Measurements from ENCODE around the gene RBM22.

RBM22 gene

DNA sequence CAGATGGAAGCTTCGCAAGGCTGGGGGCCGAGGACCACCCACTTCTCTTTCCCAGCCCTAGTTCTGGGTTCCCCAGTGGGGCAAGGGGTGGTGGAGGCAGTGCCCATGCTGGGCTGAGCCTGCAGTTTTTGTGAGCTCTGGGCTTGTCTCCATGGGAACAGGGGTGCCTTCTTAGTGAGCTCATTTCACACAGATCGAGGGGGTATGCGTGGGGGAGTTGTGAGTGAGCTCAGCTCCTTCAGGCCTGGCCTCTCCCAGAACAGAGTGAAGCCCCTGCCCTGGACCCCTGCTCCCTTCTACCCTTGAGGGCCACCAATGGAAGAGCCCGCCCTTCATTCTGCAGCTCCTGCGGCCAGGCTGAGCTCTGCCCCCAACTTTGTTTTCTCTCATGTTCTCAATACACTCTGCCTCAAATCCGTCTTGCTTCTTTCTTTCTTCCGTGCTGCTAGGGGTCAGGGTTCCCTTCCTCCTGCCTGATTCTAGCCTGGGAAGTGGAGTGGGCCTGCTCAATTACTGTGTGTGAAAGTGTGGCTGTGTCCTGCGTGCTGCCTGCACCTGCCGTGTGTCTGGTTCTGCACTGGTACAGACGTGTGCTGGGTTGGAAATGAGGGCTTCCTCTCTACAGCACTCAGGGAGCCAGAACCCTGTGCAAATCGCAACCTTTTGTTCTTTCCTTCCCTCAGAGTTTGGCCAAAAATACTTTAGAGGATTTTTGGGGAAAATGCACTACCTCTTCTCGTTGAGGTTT, 48.8 kb downstream of the RBM22 start:
- no peak for DNase-seq (ENCODE audit: low spot score)

DNA sequence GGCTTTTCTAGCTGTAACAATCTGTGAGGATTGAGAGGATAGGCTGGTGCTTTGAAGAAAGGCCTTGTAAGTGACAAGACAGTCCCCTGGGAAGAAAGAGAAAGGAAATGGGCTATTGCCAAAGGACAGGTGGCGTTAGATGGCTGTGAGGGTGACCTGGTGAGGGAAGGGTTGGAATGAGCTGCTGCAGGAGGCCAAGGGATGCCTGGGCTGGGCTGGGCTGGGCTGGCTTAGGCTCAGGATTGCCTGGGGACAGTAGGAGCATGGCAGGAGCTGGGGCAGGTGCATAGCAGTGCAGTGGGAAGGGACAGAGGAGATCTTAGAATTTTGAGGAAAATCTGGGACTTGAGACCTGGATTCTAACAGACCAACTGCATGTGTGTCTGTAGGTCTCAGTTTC, 49.5 kb downstream of the RBM22 start:
- DNase-seq (ENCODE audit: low spot score): no peak

DNA sequence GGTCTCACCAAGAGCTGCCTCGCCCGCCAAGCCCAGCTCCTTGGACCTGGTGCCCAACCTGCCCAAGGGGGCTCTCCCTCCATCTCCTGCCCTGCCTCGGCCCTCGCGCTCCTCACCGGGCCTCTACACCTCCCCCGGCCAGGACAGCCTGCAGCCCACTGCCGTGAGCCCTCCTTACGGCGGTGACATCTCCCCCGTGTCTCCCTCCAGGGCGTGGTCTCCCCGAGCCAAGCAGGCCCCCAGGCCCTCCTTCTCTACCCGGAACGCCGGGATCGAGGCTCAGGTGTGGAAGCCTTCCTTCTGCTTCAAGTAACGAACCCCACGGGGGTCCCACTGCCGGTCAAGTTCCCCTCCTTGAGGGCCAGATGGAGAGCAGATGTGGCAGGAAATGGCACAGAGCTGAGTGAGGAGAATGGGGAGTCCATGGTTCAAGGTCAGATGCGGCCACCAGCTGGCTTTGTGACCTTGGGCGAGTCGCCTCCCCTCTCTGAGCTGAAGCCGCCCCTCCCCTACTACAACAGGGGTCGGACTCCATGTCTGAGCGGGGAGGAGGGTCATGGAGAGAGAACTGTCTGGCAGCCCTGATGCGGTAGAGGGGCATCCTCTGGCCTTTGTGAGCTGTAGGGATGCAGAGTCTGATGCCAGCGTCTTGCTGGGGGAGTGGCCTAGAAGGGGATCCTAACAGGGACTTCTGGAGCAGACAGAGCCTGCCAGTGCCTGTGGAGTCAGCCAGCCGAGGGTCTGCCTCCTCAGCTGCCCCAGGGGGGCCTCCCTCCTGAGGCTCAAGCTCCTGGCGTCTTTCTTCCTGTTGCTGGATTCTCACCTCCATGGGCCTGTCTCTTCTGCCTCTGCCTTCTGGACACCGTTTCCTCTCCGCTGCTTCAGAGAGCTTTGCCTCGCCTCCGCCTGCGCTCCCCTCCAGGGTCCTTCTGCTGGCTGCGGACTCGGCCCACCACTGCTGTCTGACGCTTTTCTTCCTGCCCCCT, 50.5 kb downstream of the RBM22 start:
- no peak for DNase-seq (ENCODE audit: low spot score)

DNA sequence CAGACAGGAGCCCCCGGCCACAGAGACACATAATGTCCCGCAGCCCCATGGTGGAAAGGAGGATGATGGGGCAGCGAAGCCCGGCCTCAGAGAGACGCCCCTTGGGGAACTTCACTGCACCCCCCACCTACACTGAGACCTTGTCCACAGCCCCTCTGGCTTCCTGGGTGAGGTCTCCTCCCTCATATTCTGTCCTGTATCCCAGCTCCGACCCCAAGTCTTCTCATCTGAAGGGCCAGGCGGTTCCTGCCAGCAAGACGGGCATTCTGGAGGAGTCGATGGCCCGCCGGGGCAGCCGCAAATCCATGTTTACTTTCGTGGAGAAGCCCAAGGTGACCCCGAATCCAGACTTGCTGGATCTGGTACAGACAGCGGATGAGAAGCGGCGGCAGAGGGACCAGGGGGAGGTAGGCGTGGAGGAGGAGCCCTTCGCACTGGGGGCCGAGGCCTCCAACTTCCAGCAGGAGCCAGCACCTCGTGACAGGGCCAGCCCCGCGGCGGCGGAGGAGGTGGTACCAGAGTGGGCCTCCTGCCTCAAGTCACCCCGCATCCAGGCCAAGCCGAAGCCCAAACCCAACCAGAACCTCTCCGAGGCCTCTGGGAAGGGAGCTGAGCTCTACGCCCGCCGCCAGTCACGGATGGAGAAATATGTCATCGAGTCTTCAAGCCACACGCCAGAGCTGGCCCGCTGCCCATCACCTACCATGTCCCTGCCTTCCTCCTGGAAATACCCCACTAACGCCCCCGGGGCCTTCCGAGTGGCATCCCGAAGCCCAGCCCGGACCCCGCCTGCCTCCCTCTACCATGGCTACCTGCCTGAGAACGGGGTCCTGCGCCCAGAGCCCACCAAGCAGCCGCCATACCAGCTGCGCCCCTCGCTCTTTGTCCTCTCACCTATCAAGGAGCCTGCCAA, 51.5 kb downstream of the RBM22 start:
- no peak for DNase-seq (ENCODE audit: low spot score)

DNA sequence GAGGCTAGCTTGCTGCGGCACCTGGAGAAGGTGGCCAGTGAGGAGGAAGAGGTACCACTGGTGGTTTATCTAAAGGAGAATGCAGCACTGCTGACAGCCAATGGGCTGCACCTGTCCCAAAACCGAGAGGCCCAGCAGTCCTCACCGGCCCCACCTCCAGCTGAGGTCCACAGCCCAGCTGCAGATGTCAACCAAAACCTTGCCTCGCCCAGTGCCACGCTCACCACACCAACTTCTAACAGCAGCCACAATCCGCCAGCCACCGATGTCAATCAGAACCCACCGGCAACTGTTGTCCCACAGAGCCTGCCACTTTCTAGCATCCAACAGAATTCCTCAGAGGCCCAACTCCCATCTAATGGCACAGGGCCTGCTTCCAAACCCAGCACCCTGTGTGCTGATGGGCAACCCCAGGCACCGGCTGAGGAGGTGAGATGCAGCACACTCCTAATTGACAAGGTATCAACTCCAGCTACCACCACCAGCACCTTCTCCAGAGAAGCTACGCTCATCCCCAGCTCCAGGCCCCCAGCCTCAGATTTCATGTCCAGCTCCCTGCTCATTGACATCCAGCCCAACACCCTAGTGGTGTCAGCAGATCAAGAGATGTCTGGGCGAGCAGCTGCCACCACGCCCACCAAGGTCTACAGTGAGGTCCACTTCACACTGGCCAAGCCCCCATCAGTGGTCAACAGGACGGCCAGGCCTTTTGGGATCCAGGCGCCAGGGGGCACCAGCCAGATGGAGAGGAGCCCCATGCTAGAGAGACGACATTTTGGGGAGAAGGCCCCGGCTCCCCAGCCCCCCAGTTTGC, 52.4 kb downstream of the RBM22 start:
- DNase-seq (ENCODE audit: low spot score): no peak

DNA sequence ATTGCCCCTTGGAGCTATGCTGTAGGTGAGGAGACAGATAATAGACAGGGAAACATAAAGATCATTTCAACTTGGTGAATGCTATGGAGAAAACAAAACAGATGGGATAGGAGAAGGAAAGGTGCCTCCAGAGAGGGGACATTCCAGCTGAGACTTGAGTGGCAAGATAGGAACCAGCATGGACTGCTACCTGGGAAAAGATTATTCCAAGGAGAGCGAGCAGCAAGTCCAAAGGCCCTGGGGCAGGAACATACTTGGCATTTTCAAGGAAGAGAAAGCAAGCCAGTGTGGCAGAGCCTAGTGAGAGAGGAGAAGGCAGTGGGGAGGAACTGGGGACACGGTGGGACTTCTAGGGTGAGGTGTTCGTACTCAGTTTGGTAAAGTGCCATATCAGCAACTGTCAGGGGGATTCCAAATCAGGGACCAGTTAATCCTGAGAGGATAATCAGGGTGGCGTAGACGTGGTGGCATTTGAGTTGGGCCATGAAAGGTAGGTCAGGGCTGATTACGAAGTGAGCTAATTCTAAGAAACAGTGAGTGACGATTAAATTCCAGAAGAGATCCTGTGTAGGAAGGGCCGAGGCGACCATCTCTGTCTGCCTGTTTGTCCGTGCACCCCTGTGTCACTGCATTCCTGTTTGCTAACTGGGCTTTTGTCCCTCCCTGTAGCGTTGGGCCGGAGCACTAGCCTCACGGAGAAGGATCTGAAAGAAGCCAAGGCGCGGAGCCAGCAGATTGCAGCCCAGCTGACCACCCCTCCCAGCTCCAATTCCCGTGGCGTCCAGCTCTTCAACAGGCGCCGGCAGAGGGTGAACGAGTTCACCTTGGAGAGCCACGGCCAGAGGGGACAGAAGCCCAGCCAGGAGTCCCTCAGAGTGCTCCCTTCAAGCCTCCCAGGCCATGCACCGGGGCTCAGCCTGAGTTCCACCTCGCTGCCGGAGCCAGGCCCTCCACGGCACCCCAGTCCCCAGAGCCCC, 53.3 kb downstream of the RBM22 start:
- no peak for DNase-seq (ENCODE audit: low spot score)

DNA sequence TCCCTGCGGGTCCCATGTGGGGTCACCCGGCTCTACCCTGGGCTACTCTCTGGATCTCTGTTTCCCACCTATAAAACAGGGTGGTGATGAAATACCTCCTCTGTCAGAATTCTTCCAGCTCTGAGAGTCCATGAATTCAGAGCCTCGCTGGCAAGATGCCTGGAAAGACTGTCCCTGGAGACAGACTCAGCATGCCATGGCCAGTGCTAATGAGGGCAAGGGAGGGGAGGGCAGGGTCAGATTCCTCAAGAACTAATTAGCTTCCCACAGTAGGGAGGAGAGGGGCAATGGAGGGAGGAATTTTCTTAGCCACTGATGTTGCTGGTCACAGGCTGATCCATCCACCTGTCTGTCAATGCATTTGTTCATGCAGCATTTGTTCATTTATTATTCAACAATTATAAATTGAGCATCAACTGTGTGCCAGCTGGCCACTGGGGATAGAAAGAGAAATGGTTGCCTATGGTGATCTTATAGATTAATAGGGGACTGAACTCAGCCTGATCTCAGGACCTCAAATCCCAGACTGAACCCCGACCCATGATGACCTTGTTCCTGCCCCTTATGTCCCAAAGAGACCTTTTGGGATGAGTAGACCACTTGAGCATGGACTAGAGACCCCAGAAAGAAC, 55.7 kb downstream of the RBM22 start:
- DNase-seq (ENCODE audit: low spot score): peak; percentile 65

DNA sequence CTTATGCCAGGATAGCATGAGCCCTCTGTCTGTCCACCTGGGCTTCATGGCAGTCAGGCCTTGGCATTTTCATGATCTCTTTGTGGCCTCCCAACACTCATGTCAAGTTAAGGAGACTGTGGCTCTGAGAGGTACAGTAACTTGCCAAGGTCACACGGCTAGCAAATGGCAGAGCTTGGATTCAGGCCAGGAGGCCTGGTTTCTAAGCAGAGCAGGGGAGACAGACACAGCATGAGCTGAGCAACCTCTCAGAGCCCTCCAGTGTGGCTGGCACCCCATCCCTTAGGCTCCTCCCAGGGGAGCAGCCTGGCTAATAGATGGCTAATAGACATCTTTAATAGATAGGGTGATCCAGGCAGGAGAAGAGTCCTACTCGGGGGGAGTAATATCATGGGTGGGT, 56.3 kb downstream of the RBM22 start:
- no peak for DNase-seq (ENCODE audit: low spot score)

DNA sequence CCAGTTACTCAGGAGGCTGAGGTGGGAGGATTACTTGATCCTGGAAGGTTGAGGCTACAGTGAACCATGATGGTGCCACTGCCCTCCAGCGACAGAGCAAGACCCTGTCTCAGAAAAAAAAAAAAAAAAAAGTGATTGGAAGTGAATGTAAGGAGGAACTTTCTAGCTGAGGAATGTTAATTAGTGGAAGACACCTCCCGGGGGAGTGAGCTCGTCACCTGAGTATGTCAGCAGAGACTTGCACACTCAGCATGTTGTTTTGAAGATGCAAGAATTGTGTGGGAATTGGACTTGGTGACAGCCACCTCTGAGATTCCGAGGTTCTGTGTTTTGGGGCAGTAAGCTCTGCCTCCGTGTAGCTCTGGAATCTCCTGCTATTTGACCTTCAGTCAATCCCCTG, 56.8 kb downstream of the RBM22 start:
- DNase-seq (ENCODE audit: low spot score): no peak

DNA sequence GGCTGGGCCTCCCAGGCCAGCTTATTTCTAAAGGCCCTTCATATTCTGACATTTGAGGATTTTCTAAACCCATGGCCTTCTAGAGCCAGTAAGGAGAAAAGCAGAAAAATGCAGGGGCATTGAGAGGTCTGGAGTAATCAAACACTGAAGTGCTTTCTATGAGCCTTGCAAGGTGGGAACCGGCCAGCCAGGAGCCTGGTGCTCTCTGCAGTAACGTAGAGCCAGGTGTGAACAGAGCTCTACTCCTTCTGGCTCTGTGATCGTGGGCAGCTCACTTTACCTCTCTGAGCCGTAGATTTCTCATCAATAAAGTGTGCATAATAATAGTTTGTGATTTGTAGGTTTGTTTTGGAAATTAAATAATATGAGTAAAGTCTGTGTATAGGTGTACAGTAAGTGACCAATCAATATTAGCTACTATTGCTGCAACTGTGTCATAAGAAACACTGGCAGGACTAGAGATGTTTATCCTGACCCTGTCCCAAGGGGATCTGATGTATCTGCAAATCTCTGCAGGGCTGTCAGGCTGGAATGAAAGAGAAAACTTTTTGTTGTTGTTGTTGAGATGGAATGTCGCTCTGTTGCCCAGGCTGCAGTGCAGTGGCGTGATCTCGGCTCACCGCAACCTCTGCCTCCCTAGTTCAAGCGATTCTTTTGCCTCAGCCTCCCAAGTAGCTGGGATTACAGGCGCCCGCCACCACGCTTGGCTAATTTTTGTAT, 57.7 kb downstream of the RBM22 start:
- DNase-seq (ENCODE audit: low spot score): no peak

DNA sequence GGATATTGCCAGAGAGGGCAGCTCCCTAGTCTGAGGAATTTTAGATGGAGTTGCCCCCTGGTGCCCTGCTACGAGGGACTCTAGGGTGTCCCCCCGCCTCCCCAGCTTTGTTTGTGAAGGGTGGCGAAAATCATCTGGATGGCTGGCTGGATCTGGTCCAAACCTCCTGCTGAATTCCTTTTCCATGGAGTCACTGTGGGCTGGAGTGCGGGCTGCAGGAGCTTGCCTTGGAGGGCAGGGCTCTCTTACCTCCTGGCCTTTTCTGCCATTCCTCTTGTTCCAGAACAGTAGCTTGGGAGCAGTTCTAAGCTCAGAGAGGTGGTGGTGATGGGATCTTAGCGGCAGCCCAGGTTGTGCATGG, 58.3 kb downstream of the RBM22 start:
- DNase-seq (ENCODE audit: low spot score): no peak

DNA sequence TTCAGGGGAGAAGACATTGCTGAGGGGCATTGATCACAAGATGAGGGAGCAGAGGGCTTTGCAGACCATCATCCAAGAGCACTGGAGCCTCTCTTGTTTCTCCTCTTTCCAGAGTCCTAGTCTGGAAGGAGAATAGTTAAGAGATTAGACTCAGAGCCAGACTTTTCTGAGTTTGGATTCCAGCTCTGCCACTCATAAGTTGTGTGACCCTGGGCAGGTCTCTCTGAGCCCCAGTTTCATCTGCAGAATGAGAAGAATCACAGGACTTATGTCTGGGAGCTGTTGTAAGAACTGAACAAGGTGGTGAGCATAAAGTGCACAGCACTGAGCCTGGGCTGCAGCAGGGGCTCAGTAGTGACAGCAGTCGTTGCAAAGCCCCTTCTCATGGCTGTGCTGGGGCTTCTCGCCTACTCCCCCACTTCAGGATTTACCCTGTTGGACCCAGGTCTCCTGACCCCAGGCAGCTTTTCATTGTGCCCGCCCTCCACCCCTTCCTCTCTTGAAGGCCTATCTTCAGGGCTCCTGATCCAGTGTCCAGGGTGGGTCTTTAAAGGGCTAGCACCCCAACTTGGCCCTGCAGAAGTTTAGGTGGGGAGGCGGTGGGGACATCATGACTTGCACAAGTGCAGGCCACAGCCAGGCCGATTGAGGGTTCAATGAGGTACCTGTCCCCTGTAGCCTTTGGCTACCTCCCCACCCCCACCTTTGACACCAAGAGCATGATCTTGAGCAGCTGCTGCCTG, 58.9 kb downstream of the RBM22 start:
- no peak for DNase-seq (ENCODE audit: low spot score)

DNA sequence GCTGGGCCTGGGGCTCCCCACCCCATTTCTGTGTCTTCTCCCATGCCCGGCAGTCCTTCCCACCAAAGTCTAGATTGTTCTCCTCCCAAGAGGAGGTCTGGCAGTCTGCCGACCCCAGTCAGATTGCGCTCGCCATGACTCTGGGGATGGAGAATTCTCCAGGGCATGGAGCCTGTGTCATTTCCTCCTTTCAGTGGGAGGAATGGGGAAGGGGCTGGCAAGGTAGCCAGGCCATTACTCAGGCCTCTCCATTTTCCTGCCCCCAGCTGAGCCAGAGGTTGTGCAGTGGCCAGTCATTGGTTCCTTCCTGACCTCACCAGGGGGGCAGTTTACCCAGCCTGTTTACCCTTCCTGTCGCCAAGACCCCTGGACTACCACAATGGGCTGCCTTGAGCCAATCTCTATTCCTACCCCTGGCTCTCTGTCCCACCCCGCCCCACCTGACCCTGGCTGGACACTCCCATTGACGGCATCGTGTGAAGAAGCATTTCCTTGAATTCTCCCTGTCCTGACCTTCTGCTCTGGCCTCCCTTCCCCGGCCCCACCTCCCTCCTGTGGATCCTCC, 59.8 kb downstream of the RBM22 start:
- DNase-seq (ENCODE audit: low spot score): no peak
